HG02623 (cell line): ENCODE results near the gene TSPAN16.

ENCODE experiments used
- ATAC-seq: cut with Tn5 transposase; IDR thresholded peaks from one replicate; pipeline ENCODE4 v1.9.1; 2021; ENCODE audit warnings: moderate library complexity; ENCODE audit not compliant: unreplicated experiment

Gene TSPAN16

GRCh38 chr19:11268783-11269267 lies 27.1 kb upstream of the TSPAN16 start:
- ATAC-seq, result no peak

DNA sequence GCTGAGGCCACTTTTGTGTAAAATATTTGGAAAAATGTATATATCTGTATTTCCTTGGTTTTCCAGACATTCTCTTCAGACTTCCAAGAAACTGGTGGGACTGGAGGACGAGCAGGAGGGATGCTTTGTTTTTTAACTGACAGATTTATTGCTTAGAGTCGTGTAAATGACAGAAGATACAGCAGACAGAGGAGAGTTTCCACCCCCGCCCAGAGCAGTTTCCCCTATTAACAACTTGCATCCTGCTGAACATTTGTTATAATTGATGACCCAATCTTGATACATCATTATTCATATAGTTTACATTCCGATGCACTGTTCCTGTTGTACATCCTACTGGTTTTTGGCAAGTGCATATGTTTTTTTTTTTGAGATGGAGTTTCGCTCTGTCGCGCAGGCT lies 26.6 kb upstream of the TSPAN16 start:
- no peak for ATAC-seq

DNA sequence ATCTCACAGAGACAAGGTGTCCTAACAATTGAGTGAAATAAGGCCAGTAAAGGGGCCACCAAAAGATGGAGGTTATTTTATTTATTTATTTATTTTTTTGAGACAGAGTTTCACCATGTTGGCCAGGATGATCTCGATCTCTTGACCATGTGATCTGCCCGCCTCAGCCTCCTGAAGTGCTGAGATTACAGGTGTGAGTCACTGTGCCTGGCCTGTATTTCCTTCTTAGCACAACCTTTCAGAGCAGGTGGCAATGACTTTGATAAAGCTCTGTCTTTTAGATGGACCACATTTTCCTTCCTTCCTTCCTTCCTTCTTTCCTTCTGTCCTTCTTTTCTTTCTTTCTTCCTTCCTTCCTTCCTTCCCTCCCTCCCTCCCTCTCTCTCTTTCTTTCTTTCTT lies 22.7 kb upstream of the TSPAN16 start:
- ATAC-seq, result no peak

DNA sequence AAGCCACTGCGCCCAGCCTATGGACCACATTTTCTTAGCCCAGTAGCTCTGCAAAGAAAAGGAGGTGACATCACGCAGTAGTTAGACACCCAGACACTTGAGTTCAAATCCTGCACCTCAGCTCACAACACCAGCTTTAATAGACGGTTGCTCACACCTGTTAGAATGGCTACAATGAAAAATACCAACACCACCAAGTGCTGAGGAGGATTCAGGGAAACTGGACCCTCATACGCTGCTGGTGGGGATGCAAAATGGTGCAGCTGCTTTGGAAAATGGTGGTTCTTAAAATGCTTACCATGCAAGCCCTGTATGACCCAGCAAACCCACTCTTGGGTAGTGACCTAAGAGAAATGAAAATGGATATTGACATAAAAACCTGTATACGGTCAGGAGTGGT lies 22.0 kb upstream of the TSPAN16 start:
- no peak for ATAC-seq

DNA sequence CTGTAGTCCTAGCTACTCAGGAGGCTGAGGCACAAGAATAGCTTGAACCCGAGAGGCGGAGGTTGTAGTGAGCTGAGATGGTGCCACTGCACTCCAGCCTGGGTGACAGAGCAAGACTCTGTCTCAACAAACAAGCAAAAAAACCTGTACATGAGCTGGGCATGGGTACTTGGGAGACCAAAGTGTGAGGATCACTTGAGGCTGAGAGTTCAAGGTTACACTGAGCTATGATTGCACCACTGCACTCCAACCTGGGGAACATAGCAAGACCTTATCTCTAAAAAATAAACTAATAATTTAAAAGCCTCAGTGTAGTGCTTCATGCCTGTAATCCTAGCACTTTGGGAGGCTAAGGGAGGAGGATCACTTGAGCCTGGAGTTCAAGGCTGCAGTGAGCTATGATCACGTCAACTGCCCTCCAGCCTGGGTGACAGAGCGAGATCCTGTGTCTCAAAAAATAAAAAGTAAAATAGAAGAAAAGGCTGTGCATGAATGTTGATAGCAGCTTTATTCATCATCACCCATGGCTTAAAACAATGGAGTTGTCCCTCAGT lies 21.4 kb upstream of the TSPAN16 start:
- ATAC-seq, result no peak

DNA sequence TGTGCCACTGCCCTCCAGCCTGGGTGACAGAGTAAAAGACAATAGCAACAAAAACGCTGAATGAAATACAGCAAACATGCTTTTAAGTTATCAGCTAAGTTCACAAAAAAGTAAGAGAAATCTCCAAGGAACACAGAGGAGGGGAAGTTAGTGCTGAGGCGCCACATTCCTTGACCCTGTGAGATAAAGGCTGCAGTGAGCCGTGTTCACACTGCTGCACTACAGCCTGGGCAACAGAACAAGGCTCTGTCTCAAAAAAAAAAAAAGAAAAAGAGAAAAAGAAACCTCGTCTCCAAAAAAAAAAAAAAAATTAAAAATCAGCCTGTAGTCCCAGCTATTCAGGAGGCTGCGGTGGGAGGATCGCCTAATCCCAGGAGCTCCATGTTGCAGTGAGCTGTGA lies 17.3 kb upstream of the TSPAN16 start:
- no peak for ATAC-seq

- no peak for ATAC-seq
Observed at GRCh38 chr19:11279505-11280236, 16.3 kb upstream of the TSPAN16 start.

GRCh38 chr19:11281356-11282049 lies 14.5 kb upstream of the TSPAN16 start:
- ATAC-seq, result no peak

- ATAC-seq, result no peak
Observed at GRCh38 chr19:11284515-11284914, 11.4 kb upstream of the TSPAN16 start.

DNA sequence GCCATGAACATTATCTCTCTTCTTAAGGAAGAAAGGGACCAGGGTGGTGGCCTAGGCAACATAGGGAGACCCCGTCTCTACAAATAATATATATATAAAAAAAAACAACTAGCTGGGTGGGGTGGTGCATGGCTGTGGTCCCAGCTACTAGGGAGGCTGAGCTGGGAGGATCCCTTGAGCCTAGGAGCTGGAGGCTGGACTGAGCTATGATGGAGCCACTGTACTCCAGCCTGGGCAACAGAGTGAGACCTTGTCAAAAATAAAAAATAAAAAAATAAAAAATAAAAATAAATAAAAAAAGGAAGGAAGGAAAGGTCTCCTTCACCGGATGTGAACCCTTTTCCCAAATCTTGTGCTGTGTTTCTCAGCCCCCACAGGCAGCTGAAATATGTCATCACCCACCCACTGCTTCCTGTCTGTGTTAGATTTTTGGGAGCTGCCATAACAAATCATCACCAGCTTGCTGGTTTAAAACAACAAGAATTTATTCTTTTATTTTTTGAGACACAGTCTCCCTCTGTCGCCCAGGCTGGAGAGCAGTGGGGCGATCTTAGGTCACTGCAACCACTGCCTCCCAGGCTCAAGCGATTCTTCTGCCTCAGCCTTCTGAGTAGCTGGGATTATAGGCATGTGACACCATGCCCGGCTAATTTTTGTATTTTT lies 9.5 kb upstream of the TSPAN16 start:
- no peak for ATAC-seq

GRCh38 chr19:11288349-11288748 lies 7.6 kb upstream of the TSPAN16 start:
- no peak for ATAC-seq

- no peak for ATAC-seq
Observed at GRCh38 chr19:11290256-11290655, 5.7 kb upstream of the TSPAN16 start.

- no peak for ATAC-seq
Observed at GRCh38 chr19:11291415-11291814, 4.5 kb upstream of the TSPAN16 start.

DNA sequence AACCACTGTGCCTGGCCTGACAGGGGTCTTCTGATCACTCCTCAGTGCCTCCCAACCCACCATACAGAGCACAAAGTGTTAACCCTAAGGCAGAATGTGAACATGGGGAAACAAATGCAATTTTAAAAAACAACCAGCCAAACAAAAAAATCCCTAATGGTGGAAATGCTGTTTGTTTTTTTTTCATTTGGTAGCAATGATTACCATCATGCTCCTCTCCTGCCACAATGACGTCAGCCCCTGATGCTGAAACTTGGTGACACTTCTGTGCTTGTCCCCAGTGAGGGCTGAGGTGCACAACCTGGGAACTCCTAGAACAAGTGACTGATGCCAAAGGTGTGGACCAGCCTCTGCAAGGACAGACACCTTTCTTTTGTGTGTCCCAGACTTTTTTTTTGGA lies 4.0 kb upstream of the TSPAN16 start:
- no peak for ATAC-seq

DNA sequence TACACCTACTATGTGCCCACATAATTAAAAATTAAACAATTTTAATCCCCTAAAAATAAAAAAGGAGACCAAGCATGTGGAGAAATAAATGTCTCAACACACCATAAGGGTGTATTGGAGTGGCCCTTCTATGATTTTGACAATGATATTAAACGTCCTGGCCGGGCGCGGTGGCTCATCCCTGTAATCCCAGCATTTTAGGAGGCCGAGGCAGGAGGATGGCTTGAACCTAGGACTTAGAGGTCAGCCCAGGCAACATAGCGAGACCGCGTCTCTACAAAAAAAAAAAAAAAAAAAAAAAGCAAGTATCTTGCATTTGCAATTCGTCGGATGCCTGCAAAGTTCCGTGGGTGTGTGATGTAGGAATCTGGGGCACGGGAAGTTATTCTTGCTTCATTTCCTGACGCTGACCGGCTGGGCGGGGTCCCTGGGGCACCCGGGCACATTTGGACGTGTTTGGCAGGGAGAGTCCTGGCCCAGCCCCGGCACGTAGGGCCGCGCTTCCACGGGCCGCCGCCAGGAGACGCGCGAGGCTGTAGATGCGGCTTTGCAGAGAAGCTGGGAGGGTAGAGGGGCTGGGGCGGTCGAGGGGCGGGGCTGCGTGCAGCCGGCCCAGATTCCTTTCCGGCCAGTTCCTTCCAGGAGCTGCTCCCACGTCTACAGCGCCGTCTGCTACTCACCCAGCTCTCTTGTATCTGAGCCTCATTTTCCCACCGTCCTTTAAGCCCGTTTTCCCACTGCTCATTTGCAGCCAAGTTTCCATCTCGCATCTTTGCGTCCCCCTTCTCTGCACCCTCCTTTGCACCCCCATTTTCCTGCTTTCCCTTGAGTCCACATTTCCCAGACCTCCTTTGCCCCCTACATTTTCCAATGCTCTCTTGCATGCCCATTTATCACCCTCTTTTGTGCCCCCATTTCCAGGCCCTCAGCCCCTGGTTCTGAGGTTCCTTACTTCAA lies 2.2 kb upstream of the TSPAN16 start:
- no peak for ATAC-seq

DNA sequence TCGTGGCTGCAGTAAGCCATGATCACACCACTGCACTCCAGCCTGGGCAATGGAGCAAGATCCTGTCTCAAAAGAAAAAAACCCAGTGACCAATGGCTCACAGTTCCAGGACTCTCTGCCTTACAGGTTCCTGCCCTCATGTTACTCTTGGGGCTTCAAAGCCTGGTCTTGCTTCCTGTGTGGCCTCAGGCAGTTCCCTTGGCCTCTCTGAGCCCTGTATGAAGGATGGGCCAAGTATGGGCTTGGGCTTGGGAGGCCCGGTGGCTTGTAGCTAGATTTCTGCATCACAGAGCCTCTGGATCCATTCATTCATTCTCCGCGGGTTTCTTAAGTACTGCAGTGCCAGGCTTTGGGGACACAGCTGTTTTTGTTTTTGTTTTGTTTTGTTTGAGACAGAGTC lies 780 bp upstream of the TSPAN16 start:
- ATAC-seq, result no peak

DNA sequence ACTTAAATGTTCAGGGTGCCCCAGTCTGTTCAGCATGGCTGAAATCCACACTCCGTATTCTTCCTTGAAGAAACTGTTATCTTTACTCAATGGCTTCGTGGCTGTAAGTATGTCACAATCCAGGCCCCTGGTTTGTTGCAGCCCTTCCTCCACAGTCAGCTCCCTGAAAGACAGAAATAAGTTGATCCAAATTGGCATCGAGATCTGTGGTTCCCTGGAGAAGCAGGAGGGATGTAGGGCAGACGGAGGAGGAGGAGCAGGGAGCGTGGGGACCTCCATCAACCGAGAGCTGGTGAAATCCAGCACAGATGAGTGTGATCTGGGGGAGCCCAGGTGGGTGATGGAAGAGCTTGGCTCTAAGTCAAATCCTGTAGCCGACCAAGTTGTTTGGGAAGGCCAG lies 304 bp downstream of the TSPAN16 start:
- no peak for ATAC-seq

DNA sequence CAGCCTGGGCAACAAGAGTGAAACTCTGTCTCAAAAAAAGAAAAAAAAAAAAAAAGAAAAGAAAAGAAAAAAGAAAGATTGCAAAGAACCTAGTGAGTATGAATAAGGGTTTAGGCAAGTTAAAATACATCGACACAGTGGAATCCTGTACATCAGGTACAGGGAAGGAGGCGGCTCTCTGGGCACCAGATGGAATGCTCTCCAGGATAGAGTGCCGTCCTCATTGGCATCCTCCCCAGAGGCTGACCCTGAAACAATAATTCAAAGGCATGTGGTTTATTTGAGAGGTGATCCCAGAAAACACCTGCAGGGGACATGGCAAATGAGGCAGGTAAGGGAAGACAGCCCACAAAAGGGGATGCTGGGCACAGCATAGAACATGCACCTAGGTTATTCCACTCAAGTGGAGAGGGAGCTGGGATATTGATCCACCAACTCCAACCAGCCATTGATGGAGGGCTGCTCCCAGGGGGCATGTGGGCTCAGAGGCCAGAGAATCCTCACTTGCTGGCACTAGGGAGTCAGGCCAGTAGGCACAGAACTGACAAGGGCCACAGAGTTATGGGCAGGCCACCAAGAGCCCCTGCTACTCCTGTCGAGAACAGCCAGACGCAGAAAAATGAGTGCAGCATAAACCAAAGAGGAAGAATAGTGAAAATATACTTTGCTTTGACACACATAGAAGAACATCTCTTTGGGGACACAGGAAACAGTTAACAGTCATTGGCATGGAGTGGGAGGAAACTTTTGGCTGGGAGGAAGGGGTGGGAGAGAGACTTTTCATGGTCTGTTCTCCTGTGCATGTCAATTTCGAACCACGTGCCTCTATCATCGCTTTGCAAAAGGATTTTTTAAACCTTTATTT lies 4.2 kb downstream of the TSPAN16 start:
- no peak for ATAC-seq

DNA sequence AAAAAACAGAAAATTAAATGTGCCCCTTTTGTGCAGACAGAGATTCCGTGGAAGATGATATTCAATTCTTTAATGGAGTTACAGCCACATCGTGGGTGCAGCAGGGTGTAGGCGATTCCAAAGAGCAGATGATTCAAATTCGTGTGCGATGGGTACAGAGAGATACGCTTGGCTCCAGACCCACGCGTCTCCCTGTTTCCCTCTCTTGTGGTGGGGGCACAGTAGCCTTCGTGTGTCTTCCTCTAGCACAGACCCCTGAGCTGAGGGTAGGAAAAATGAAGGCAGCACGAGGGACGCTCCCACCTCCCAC lies 4.8 kb downstream of the TSPAN16 start:
- ATAC-seq, result no peak

GRCh38 chr19:11304936-11305335 lies 9.0 kb downstream of the TSPAN16 start:
- ATAC-seq, result no peak
